Astrocyte of the spinal cord (primary cell): Measurements from ENCODE around the gene DGCR6.
A peak's percentile ranks its signal among the peaks of the same experiment; 100 is the strongest.
"Not testable (repeated sequence)": the region's sequence is repeated elsewhere in the genome, so short reads cannot be mapped to it uniquely, and the experiment has no call there.

Source experiments
- DNase-seq: peaks from one replicate; pipeline ENCODE4 v3.0.0; 2011; ENCODE audit warnings: low read depth, low spot score
- H3K4me3 ChIP-seq: 2 replicates; pipeline ENCODE4 v1.5.1; 2011; ENCODE audit warnings: low read depth, mild to moderate bottlenecking, low read length, moderate library complexity
- CTCF ChIP-seq: IDR thresholded peaks from 2 replicates; pipeline ENCODE4 v1.5.1; 2012; ENCODE audit warnings: low read depth, mild to moderate bottlenecking, low read length, inconsistent platforms
- in situ Hi-C: cut with HindIII; loops from 2 replicates; pipeline ENCODE4 v1.10.0; 2017; ENCODE audit warnings: low sequenced_read_pairs

The DGCR6 gene

DNA sequence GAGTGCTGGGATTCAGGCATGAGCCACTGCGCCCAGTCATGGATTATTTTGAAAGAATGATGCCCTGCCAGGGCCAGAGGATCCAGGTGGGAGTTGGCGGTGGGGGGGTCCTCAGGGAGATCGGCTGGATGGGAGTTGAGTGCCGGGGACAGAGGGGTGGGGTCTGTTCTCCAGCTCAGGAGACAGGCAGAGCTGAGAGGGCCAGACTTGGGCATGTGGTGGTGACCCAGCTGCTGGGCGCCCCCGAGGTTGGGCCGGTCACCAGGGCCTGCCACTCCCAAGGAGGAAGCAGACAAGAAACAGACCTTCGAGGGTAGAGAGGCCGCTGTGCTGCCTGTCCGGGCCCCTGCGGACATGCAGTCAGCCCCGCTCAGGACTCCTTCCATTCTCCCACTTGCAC, 41.8 kb downstream of the DGCR6 start:
- no peak for DNase-seq
- in situ Hi-C loops: no loop called here
- no peak for TF ChIP-seq CTCF
- no peak overlapping the region for H3K4me3 ChIP-seq

GRCh38 chr22:18950141-18950540, 44.0 kb downstream of the DGCR6 start:
- no peak overlapping the region for H3K4me3 ChIP-seq
- DNase-seq: no peak
- TF ChIP-seq CTCF: no peak
- in situ Hi-C loops: no loop called here

- DNase-seq: no peak
- no peak for TF ChIP-seq CTCF
- H3K4me3 ChIP-seq: no peak overlapping the region
- in situ Hi-C loops: no loop called here
These were observed 45.9 kb downstream of the DGCR6 start for GRCh38 chr22:18952022-18952421.

DNA sequence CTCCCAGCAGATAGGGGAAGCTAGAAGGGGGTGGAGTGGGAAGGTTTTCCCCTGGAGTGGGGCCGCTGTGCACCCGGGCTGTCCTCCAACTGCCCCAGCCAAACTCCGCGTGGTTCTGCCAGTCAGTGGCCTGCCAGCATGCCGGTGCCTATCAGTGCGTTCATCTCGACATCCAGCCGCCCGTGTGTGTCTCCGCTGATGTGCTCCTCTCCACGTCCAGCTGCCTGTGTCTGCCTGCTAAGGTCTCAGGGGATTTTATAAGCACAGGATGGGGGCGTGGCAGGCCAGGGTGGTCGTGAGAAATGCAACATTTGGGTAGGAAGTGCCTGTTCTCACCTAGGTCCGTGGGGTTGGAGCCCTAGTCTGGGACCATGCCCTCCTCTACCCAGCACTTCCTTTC, 47.0 kb downstream of the DGCR6 start:
- H3K4me3 ChIP-seq, DNase-seq, in situ Hi-C loops: not testable (repeated sequence)

DNA sequence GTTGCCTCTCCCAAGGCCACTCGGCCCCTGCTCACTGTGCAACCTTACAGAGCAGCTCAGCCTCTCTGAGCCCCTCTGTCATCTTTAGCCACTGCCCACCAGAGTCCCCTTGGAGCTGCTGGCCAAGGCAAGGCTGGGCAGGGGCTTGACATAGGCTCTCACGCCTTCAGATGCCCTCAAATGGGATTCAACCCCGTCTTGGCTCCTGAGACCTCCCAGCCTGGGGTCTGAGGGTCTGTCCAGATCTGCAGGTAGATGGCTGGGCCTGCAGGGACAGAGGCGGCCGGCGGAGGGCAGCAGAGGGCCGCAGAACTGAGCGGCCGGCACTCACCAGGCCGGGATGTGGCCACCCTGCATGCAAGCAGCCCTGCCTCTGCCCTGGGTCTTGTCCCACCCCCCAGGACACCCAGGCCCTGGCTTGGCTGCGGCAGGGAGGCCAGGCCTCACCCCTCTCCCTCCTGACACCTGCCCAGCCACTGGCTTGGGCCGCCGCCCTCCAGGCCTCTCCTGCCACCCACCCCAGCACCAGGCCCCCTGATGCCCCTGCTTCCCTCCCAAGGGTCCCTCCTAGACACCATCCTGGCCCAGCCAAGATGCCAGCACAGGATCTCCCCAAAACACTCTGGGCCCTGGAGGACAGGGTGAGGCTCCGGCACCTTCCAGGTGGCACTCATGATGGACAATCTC, 48.3 kb downstream of the DGCR6 start:
- H3K4me3 ChIP-seq, in situ Hi-C loops: not testable (repeated sequence)
- TF ChIP-seq CTCF: peak; percentile 92
- DNase-seq: peak; percentile 33

- no peak overlapping the region for H3K4me3 ChIP-seq
- in situ Hi-C loops: no loop called here
- DNase-seq: no peak
- TF ChIP-seq CTCF: no peak
These were observed 49.0 kb downstream of the DGCR6 start for GRCh38 chr22:18954990-18955571.

- TF ChIP-seq CTCF: no peak
- in situ Hi-C loops: no loop called here
- no peak for DNase-seq
- H3K4me3 ChIP-seq: no peak overlapping the region
These were observed 49.6 kb downstream of the DGCR6 start for GRCh38 chr22:18955696-18956095.

DNA sequence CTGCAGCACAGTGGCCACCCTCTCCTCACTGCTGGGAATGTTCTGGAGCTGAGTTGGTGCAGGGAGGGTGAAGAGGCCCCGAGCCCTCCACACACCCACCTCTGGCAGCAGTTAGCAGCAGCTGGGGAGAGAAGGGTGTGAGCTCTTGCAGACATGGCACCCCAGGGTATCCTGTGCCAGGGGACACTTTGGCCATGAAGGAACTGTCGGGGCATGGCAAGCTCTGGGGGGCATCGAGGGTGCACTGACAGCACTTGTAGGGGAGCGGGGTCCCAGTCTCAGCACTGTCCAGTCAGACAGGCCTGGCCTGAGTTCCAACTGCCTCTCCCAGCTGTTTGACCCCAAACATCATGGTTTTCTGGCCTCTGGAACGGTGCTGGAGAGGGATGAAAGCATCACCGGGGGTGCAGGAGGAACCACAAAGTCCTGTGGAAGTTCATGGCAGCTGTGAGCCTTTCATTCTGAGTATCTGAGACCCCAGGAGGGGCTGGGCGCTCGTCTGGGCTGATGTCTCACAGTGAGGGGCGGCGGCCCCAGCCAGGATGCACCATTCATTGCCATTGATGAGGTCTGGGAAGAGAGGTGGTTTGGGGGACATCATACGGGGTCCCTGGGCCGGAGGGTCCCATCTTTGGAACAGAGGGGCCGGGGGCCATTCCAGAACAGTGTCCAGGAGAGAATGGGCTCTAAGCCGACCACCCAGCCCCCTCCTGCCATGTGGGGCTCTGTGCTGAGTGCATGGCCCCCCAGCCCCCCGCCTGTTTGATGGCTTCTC, 50.2 kb downstream of the DGCR6 start:
- H3K4me3 ChIP-seq, DNase-seq, in situ Hi-C loops: not testable (repeated sequence)

GRCh38 chr22:18956956-18957355, 50.8 kb downstream of the DGCR6 start:
- in situ Hi-C loops, DNase-seq, H3K4me3 ChIP-seq: not testable (repeated sequence)
